Vein endothelial cell (primary cell): ENCODE measurements around the gene ALDH6A1. TPM values are rescaled to one million over a fixed set of nuclear protein-coding genes. Genes with fewer than 3 reads are reported as not detected.

Experiments
- total RNA-seq: library from RNA; depleted of rRNA; stranded (reverse); fragments of >200 nt; gene quantifications from 2 replicates; pipeline ENCODE4 v1.2.3, GENCODE V29; 2012

ALDH6A1 gene
- 13.9 and 24.5 TPM in 2 replicates for total RNA-seq

DNA sequence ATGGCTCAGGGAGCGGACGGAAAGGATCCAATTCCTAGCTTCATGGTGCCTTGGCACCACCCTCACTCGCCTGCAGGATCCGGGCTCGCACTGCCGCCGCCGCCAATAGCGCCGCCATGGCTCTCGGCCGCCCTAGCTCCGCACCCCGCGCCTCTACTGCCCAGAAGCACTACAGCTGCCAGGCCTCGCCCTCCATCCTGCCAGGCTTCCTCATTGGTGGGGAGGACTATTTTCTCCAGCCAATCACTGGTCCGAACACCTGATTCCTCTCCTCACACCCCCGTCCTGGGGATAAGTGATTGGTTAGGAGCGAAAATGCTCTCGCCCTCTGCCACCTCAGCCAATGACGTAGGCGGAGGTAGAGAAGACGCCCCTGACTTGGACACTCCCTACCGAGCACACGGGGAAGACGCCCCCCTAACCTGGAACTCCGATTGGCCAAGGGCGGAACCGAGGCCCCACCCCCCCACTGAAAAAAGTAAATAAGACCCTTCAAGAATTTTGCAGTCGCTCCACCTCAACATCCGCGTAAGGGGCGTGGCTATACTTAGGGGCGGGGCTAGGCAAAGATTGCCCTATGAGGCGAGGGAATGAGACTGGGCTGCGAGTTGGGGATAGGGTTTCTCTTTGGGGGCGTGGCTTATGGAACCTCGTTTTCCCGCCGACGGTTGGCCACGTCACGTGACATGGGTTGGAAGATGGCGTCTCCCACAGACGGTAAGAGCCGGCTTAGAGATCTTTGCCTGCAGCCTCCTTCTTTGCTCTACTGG is at the start of gene ALDH6A1, which contains the start of gene LIN52:
Gene ALDH6A1 (minus strand): TSS at position 177 of the 770 bp plus-strand sequence. CDS start 59 bp downstream, at position 118.
Gene LIN52 (plus strand): TSS at position 680 of the 770 bp plus-strand sequence. CDS start 19 bp downstream, at position 699.

GRCh38 chr14:74018586-74019407 is 65.5 kb downstream of the ALDH6A1 start, which contains the start of the genes BBOF1 and ENTPD5:
Gene BBOF1, plus strand, starts transcription at chr14:74019349. Its CDS starts 130 bp downstream, at chr14:74019479.
Gene ENTPD5, minus strand, starts transcription at chr14:74019288. Its CDS starts 31,186 bp downstream, at chr14:73988102.

Other genes starting within 250 kb of the ALDH6A1 start
- 2.3 and 3.9 TPM in 2 replicates for gene PTGR2, start 232.6 kb downstream of the ALDH6A1 start, total RNA-seq
- 52.9 and 62.5 TPM in 2 replicates for gene ZNF410, start 197.6 kb downstream of the ALDH6A1 start, total RNA-seq
- gene FAM161B, start 134.4 kb downstream of the ALDH6A1 start, total RNA-seq, result 3.3 and 3.9 TPM in 2 replicates
- gene COQ6, start 134.2 kb downstream of the ALDH6A1 start, total RNA-seq, result 16.3 and 17.8 TPM in 2 replicates
- gene ENTPD5, start 65.2 kb downstream of the ALDH6A1 start, total RNA-seq, result 11.8 and 12.9 TPM in 2 replicates
- 1.6 and 2.6 TPM in 2 replicates for gene BBOF1, start 65.1 kb downstream of the ALDH6A1 start, total RNA-seq
- 6.1 and 6.9 TPM in 2 replicates for gene LIN52, start 503 bp upstream of the ALDH6A1 start, total RNA-seq
- gene VSX2, start 155.0 kb upstream of the ALDH6A1 start, total RNA-seq, result not detected in 2 replicates
- gene ABCD4, start 218.5 kb upstream of the ALDH6A1 start, total RNA-seq, result 44.0 and 49.3 TPM in 2 replicates